Uterus (tissue), 4 donors: ENCODE data around the gene SLC16A9. TPM values are rescaled to one million over a fixed set of nuclear protein-coding genes. Genes with fewer than 3 reads are reported as not detected.

Experiments
- DNase-seq, 2 donors: peaks; one replicate each; pipeline ENCODE4 v3.0.0-alpha.2; 2019 to 2020
- H3K27ac ChIP-seq, 2 donors: fragments of 200-600 bp; sonication (generic); 1 replicate in 1 of 2; 2 replicates in 1 of 2; pipeline ENCODE4 v1.5.1; 2016 to 2018
- H3K27me3 ChIP-seq, 2 donors: fragments of 200-600 bp; sonication (generic); one replicate each; pipeline ENCODE4 v1.5.1; 2018 to 2019; ENCODE audit warnings: control low read depth in 1 of 2
- H3K36me3 ChIP-seq, 2 donors: fragments of 200-600 bp; sonication (generic); one replicate each; pipeline ENCODE4 v1.5.1; 2019; ENCODE audit warnings: control low read depth in 1 of 2
- H3K4me1 ChIP-seq, 2 donors: fragments of 200-600 bp; sonication (generic); one replicate each; pipeline ENCODE4 v1.5.1; 2018 to 2019; ENCODE audit warnings: control low read depth in 1 of 2
- H3K4me3 ChIP-seq, 2 donors: fragments of 200-600 bp; sonication (generic); 1 replicate in 1 of 2; 2 replicates in 1 of 2; pipeline ENCODE4 v1.5.1; 2018 to 2019; ENCODE audit warnings: mild to moderate bottlenecking in 1 of 2
- H3K9me3 ChIP-seq, 2 donors: fragments of 200-600 bp; sonication (generic); one replicate each; pipeline ENCODE4 v1.5.1; 2019; ENCODE audit warnings: control low read depth in 1 of 2
- CTCF ChIP-seq, 4 experiments: fragments of 200-600 bp in 2 of 4; fragments of 450-650 bp in 2 of 4; sonication (generic) in 2 of 4; IDR thresholded peaks; one replicate each; pipeline ENCODE4 v1.5.1; 2016 to 2019; ENCODE audit warnings: antibody characterized with exemption in 4 of 4, mild to moderate bottlenecking in 2 of 4, moderate library complexity in 1 of 4
- POLR2A ChIP-seq, 2 donors: fragments of 450-650 bp; IDR thresholded peaks; one replicate each; pipeline ENCODE4 v1.6.1; 2016; ENCODE audit warnings: antibody characterized with exemption in 2 of 2, mild to moderate bottlenecking in 1 of 2, moderate library complexity in 1 of 2
- intact Hi-C: fragments of 100-400 bp; cut with DNase I; formaldehyde crosslinking; loops from one replicate; pipeline ENCODE4 v1.15.1; 2023; ENCODE audit warnings: low total_unique reads
- total RNA-seq, 4 donors: library from RNA; depleted of rRNA in 3 of 4; stranded (reverse); fragments of >200 nt in 3 of 4; gene quantifications; one replicate each; pipeline versions ENCODE4 v1.1.0 to v1.2.4, GENCODE V29; 2014 to 2023
- donor health status: DM: yes; HTN: yes; CAD: no.

SLC16A9 gene
- total RNA-seq, 4 donors from 2014 or later = 10.5 to 63.0 (median 15.9) TPM

- Histone ChIP-seq H3K4me1 (no peaks in the 10 kb centered on the region), H3K27ac (no peak overlapping the region), H3K4me3 (no peak overlapping the region), H3K36me3 (no peaks in the 10 kb centered on the region), H3K27me3 (no peaks in the 10 kb centered on the region), H3K9me3 (no peaks in the 10 kb centered on the region)
- DNase-seq = no peak
- intact Hi-C loops = no loop called here
- TF ChIP-seq POLR2A (IDR thresholded peaks at IDR 0.05) (no peak), CTCF (IDR thresholded peaks at IDR 0.05) (no peak)
These were observed 17.5 kb downstream of the SLC16A9 start for GRCh38 chr10:59692113-59692512.

GRCh38 chr10:59688921-59689351, 20.7 kb downstream of the SLC16A9 start:
- H3K27ac ChIP-seq = no peak overlapping the region
- TF ChIP-seq CTCF (IDR thresholded peaks at IDR 0.05) (no peak), POLR2A (IDR thresholded peaks at IDR 0.05) (no peak)
- intact Hi-C loops = no loop called here

GRCh38 chr10:59687657-59688056, 22.0 kb downstream of the SLC16A9 start:
- intact Hi-C loops = no loop called here
- Histone ChIP-seq H3K4me3 (no peak overlapping the region), H3K27me3 (no peaks in the 10 kb centered on the region), H3K36me3 (no peaks in the 10 kb centered on the region), H3K4me1 (peaks cover 0 to 4% of the 10 kb centered on the region in 2 donors), H3K9me3 (no peaks in the 10 kb centered on the region), H3K27ac (no peak overlapping the region)
- no peak for DNase-seq
- TF ChIP-seq CTCF (IDR thresholded peaks at IDR 0.05) = no peak
- TF ChIP-seq POLR2A (IDR thresholded peaks at IDR 0.05) = no peak

More at GRCh38 chr10:59688921-59689351, 20.7 kb downstream of the SLC16A9 start:
- Histone ChIP-seq H3K4me3 (no peak overlapping the region), H3K36me3 (no peaks in the 10 kb centered on the region), H3K4me1 (peaks cover 0 to under 1% of the 10 kb centered on the region in 2 donors), H3K27me3 (no peaks in the 10 kb centered on the region), H3K9me3 (no peaks in the 10 kb centered on the region)
- no peak for DNase-seq

- no peak for DNase-seq
- intact Hi-C loops = no loop called here
- no peak for TF ChIP-seq CTCF (IDR thresholded peaks at IDR 0.05)
- TF ChIP-seq POLR2A (IDR thresholded peaks at IDR 0.05) = no peak
- no peaks in the 10 kb centered on the region for H3K27me3 ChIP-seq
- H3K27ac ChIP-seq = peak overlapping the region in 1 of 2 donors; percentile 9
- H3K4me3 ChIP-seq = no peak overlapping the region
- H3K36me3 ChIP-seq = no peaks in the 10 kb centered on the region
- no peaks in the 10 kb centered on the region for H3K9me3 ChIP-seq
- H3K4me1 ChIP-seq = peaks cover 0 to 4% of the 10 kb centered on the region in 2 donors
These were observed 25.6 kb downstream of the SLC16A9 start for GRCh38 chr10:59684006-59684405.

GRCh38 chr10:59682986-59683937, 26.4 kb downstream of the SLC16A9 start:
- Histone ChIP-seq H3K9me3 (no peaks in the 10 kb centered on the region), H3K27ac (peak overlapping the region in 1 of 2 donors; percentile 9), H3K36me3 (no peaks in the 10 kb centered on the region), H3K4me1 (peaks cover 0 to 4% of the 10 kb centered on the region in 2 donors), H3K4me3 (no peak overlapping the region), H3K27me3 (no peaks in the 10 kb centered on the region)
- no peak for TF ChIP-seq CTCF (IDR thresholded peaks at IDR 0.05)
- no peak for TF ChIP-seq POLR2A (IDR thresholded peaks at IDR 0.05)
- intact Hi-C loops = no loop called here
- no peak for DNase-seq
